GM12801 (cell line): ENCODE data around the gene TPX2.

ENCODE experiments used
- TF ChIP-seq, protein P1 (sequence below): IDR thresholded peaks from one replicate; pipeline ENCODE4 v1.5.1; 2011; ENCODE audit warnings: control low read depth; ENCODE audit not compliant: insufficient read length; ENCODE audit errors: extremely low read depth

Gene TPX2

DNA sequence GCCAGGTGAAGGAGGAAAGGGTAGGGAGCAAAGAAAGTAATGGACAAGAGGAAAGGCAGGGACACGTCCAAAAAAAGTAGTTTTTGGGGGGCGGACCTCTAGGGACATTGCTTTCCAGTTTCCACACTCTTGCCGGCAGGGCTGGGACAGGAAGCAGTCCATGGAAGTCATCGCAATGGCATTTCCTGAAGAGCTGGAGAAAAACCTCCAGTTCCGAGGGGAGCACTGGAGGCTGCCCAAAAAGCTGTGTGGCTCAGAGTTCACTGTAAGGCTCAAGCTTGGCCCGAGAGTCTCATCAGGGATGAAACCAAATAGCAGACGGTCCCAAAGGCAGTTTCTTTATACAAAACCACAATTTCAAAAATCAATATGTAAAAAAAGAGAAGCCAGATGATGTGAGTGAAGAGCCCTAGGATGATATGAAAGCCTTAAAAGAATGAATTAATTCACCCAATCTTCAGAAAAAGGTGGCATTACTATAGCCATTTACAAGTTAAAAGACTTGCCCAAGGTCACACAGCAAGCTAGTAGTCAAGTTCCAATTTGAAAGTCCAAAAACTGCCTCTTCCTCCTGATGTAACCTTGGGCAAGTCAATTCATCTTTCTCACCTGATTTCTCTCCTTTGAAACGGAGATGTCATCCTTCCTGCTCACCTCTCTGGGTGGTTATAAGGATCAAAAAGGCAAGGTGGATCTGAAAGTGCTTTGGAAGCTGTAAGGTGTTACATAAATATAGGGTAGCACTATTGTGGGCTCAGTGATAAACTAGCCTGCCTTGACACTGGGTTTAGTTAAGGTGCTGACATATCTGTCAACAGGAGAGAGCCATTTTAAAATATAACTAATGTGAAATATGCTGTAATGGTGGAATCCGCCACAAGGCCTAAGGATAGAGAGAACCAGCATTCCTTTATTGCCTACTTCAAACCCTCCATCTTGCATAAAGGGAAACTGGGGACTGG lies 25.5 kb upstream of the TPX2 start:
- TF ChIP-seq, protein P1, sequence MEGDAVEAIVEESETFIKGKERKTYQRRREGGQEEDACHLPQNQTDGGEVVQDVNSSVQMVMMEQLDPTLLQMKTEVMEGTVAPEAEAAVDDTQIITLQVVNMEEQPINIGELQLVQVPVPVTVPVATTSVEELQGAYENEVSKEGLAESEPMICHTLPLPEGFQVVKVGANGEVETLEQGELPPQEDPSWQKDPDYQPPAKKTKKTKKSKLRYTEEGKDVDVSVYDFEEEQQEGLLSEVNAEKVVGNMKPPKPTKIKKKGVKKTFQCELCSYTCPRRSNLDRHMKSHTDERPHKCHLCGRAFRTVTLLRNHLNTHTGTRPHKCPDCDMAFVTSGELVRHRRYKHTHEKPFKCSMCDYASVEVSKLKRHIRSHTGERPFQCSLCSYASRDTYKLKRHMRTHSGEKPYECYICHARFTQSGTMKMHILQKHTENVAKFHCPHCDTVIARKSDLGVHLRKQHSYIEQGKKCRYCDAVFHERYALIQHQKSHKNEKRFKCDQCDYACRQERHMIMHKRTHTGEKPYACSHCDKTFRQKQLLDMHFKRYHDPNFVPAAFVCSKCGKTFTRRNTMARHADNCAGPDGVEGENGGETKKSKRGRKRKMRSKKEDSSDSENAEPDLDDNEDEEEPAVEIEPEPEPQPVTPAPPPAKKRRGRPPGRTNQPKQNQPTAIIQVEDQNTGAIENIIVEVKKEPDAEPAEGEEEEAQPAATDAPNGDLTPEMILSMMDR: no peak

- TF ChIP-seq, protein P1: no peak
These were observed 23.3 kb upstream of the TPX2 start for GRCh38 chr20:31715766-31716165.

DNA sequence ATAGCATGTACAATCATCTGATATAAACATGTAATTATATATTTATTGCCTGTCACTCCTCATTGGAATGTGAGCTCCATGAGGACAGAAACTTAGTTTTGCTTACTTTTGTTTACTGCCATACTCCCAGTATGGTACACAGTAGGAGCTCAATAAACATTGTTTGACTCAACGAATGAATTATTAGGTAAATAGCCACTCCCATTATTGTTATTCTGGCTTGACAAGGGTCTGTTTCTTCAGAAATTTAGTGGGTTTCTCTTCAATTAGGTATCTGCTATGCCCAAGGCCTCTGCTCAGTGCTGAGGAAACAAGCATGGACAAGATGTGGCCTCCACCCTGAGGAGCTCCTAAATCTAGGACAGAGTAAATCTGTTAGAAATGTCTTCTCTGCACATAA lies 22.7 kb upstream of the TPX2 start:
- TF ChIP-seq, protein P1: no peak

GRCh38 chr20:31716818-31717477 lies 22.1 kb upstream of the TPX2 start:
- TF ChIP-seq, protein P1: no peak

- TF ChIP-seq, protein P1: no peak
These were observed 21.4 kb upstream of the TPX2 start for GRCh38 chr20:31717478-31718201.

- TF ChIP-seq, protein P1: no peak
These were observed 20.0 kb upstream of the TPX2 start for GRCh38 chr20:31718952-31719643.
